ENCODE data around the gene FTH1.

GRCh38 chr11:62011881-62012280 is 44.4 kb upstream of the FTH1 start:
- TF ChIP-seq, protein P1, sequence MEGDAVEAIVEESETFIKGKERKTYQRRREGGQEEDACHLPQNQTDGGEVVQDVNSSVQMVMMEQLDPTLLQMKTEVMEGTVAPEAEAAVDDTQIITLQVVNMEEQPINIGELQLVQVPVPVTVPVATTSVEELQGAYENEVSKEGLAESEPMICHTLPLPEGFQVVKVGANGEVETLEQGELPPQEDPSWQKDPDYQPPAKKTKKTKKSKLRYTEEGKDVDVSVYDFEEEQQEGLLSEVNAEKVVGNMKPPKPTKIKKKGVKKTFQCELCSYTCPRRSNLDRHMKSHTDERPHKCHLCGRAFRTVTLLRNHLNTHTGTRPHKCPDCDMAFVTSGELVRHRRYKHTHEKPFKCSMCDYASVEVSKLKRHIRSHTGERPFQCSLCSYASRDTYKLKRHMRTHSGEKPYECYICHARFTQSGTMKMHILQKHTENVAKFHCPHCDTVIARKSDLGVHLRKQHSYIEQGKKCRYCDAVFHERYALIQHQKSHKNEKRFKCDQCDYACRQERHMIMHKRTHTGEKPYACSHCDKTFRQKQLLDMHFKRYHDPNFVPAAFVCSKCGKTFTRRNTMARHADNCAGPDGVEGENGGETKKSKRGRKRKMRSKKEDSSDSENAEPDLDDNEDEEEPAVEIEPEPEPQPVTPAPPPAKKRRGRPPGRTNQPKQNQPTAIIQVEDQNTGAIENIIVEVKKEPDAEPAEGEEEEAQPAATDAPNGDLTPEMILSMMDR (conservative IDR thresholded peaks at IDR 0.05; ENCODE audit: low read depth, low read length) = no peak
- no peak for TF ChIP-seq POLR2A (IDR thresholded peaks at IDR 0.05; ENCODE audit: low read depth, low read length)
- no peak for TF ChIP-seq CEBPB (IDR thresholded peaks at IDR 0.05; ENCODE audit: low read depth, low read length)

All from IMR-90 (cell line).